Measurements from ENCODE around the gene SCGB1A1. TPM values are rescaled to one million over a fixed set of nuclear protein-coding genes. Genes with fewer than 3 reads are reported as not detected.

Gene SCGB1A1
- total RNA-seq, 1 donor from 2014 or later = 0.72 TPM

- H3K4me3 Mint-ChIP-seq (ENCODE audit: unreplicated experiment) = no peak overlapping the region
- peaks cover 2% of the 10 kb centered on the region for H3K27me3 Mint-ChIP-seq (ENCODE audit: unreplicated experiment)
- peaks cover 29% of the 10 kb centered on the region for H3K4me1 Mint-ChIP-seq (ENCODE audit: unreplicated experiment)
- DNase-seq (ENCODE audit: low spot score) = no peak
- TF ChIP-seq, protein P1, sequence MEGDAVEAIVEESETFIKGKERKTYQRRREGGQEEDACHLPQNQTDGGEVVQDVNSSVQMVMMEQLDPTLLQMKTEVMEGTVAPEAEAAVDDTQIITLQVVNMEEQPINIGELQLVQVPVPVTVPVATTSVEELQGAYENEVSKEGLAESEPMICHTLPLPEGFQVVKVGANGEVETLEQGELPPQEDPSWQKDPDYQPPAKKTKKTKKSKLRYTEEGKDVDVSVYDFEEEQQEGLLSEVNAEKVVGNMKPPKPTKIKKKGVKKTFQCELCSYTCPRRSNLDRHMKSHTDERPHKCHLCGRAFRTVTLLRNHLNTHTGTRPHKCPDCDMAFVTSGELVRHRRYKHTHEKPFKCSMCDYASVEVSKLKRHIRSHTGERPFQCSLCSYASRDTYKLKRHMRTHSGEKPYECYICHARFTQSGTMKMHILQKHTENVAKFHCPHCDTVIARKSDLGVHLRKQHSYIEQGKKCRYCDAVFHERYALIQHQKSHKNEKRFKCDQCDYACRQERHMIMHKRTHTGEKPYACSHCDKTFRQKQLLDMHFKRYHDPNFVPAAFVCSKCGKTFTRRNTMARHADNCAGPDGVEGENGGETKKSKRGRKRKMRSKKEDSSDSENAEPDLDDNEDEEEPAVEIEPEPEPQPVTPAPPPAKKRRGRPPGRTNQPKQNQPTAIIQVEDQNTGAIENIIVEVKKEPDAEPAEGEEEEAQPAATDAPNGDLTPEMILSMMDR (IDR thresholded peaks at IDR 0.05; ENCODE audit: unreplicated experiment) = no peak
- no peaks in the 10 kb centered on the region for H3K36me3 Mint-ChIP-seq (ENCODE audit: low read depth, unreplicated experiment)
- no peaks in the 10 kb centered on the region for H3K9me3 Mint-ChIP-seq (ENCODE audit: unreplicated experiment)
- no peak overlapping the region for H3K27ac Mint-ChIP-seq (ENCODE audit: unreplicated experiment)
Measured at GRCh38 chr11:62419943-62420342, 1.1 kb downstream of the SCGB1A1 start.

DNA sequence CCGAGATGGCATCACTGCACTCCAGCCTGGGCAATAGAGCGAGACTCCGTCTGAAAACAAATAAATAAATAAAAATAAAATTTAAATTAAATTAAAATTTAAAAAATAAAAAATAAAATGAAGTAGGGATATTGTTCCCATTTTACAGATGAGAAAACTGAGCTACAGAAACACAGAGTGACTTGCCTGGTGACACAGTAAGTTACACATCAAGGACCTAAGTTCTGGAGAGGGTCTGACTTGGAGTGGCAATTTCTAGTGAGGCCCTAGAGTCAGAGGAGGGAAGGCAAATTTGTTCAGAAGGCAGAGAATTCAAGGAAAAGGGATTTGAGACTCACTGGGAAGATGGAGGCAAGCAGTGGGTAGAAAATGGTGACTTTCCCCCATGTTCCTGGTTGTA is 2.0 kb downstream of the SCGB1A1 start:
- no peaks in the 10 kb centered on the region for H3K9me3 Mint-ChIP-seq (ENCODE audit: unreplicated experiment)
- H3K27ac Mint-ChIP-seq (ENCODE audit: unreplicated experiment) = no peak overlapping the region
- peaks cover 2% of the 10 kb centered on the region for H3K27me3 Mint-ChIP-seq (ENCODE audit: unreplicated experiment)
- TF ChIP-seq, protein P1 (IDR thresholded peaks at IDR 0.05; ENCODE audit: unreplicated experiment) = no peak
- no peak overlapping the region for H3K4me3 Mint-ChIP-seq (ENCODE audit: unreplicated experiment)
- no peaks in the 10 kb centered on the region for H3K36me3 Mint-ChIP-seq (ENCODE audit: low read depth, unreplicated experiment)
- DNase-seq (ENCODE audit: low spot score) = no peak
- H3K4me1 Mint-ChIP-seq (ENCODE audit: unreplicated experiment) = peaks cover 27% of the 10 kb centered on the region

DNA sequence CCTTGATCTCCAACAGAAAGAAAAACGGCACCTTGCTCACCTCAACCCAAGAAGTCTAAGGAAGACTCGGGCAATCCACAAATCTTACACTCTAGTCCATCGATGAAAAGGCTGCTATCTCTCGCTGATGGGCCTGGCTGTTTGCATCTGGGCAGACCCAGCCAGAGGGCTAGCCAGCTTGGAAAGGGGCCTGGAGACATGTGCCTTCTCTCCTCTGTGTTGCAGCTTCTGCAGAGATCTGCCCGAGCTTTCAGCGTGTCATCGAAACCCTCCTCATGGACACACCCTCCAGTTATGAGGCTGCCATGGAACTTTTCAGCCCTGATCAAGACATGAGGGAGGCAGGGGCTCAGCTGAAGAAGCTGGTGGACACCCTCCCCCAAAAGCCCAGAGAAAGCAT is 3.2 kb downstream of the SCGB1A1 start:
- TF ChIP-seq, protein P1 (IDR thresholded peaks at IDR 0.05; ENCODE audit: unreplicated experiment) = no peak
- no peak for DNase-seq (ENCODE audit: low spot score)
- peaks cover 2% of the 10 kb centered on the region for H3K27me3 Mint-ChIP-seq (ENCODE audit: unreplicated experiment)
- no peak overlapping the region for H3K27ac Mint-ChIP-seq (ENCODE audit: unreplicated experiment)
- no peaks in the 10 kb centered on the region for H3K36me3 Mint-ChIP-seq (ENCODE audit: low read depth, unreplicated experiment)
- H3K9me3 Mint-ChIP-seq (ENCODE audit: unreplicated experiment) = no peaks in the 10 kb centered on the region
- H3K4me3 Mint-ChIP-seq (ENCODE audit: unreplicated experiment) = no peak overlapping the region
- peaks cover 26% of the 10 kb centered on the region for H3K4me1 Mint-ChIP-seq (ENCODE audit: unreplicated experiment)

GRCh38 chr11:62423012-62423411 is 4.2 kb downstream of the SCGB1A1 start:
- Mint-ChIP-seq H3K9me3 (ENCODE audit: unreplicated experiment) (no peaks in the 10 kb centered on the region), H3K27me3 (ENCODE audit: unreplicated experiment) (peaks cover 4% of the 10 kb centered on the region), H3K27ac (ENCODE audit: unreplicated experiment) (no peak overlapping the region), H3K4me1 (ENCODE audit: unreplicated experiment) (peaks cover 23% of the 10 kb centered on the region), H3K36me3 (ENCODE audit: low read depth, unreplicated experiment) (no peaks in the 10 kb centered on the region), H3K4me3 (ENCODE audit: unreplicated experiment) (peak overlapping the region; percentile 18)
- DNase-seq (ENCODE audit: low spot score) = no peak
- TF ChIP-seq, protein P1 (IDR thresholded peaks at IDR 0.05; ENCODE audit: unreplicated experiment) = no peak

DNA sequence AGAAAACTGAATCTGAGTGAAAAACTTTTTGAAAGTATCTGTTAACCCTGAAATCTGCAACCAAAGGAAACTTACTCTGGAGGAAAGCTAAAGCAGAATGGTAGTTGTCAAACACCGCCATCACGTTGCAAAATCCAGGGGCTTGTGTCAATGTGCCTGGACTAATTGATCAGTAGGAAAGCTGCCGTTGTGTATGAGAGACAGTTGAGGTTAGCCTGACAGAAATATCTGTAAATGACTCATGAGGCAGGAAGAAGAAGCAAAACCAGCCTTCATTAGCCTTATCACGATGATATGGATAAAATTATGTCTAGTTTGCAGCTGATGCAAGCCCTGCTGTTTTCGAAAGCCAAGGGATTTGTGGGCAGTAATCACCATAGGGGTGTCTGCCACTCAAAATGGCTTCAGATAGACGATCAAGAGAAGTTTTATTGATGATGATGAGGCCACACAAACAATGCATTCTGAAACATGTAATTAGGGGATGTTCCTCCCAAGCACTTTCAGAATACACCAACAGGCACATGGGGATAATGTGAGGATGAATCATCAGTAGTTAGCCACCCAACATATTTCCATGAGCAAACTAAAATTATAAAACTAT is 8.9 kb downstream of the SCGB1A1 start:
- TF ChIP-seq, protein P1 (IDR thresholded peaks at IDR 0.05; ENCODE audit: unreplicated experiment) = no peak
- no peaks in the 10 kb centered on the region for H3K9me3 Mint-ChIP-seq (ENCODE audit: unreplicated experiment)
- DNase-seq (ENCODE audit: low spot score) = no peak
- peaks cover 20% of the 10 kb centered on the region for H3K4me1 Mint-ChIP-seq (ENCODE audit: unreplicated experiment)
- no peak overlapping the region for H3K4me3 Mint-ChIP-seq (ENCODE audit: unreplicated experiment)
- peaks cover 5% of the 10 kb centered on the region for H3K36me3 Mint-ChIP-seq (ENCODE audit: low read depth, unreplicated experiment)
- H3K27ac Mint-ChIP-seq (ENCODE audit: unreplicated experiment) = no peak overlapping the region
- H3K27me3 Mint-ChIP-seq (ENCODE audit: unreplicated experiment) = peaks cover 6% of the 10 kb centered on the region

All from endothelial cell (in vitro differentiated cells).